HG03025 (cell line): Measurements from ENCODE around the gene MAP3K5.
"Not testable (repeated sequence)": the region's sequence is repeated elsewhere in the genome, so short reads cannot be mapped to it uniquely, and the experiment has no call there.

Experiments used
- ATAC-seq: cut with Tn5 transposase; IDR thresholded peaks from one replicate; pipeline ENCODE4 v1.9.1; 2021; ENCODE audit warnings: mild to moderate bottlenecking, moderate library complexity; ENCODE audit not compliant: unreplicated experiment, low FRiP score

The MAP3K5 gene

GRCh38 chr6:136693090-136693489 lies 99.2 kb downstream of the MAP3K5 start:
- ATAC-seq: no peak

GRCh38 chr6:136687894-136688293 lies 104.4 kb downstream of the MAP3K5 start:
- not testable (repeated sequence) for ATAC-seq

- no peak for ATAC-seq
Measured at GRCh38 chr6:136685540-136686108, 106.7 kb downstream of the MAP3K5 start.

- no peak for ATAC-seq
Measured at GRCh38 chr6:136684466-136684865, 107.8 kb downstream of the MAP3K5 start.

- no peak for ATAC-seq
Measured at GRCh38 chr6:136683209-136683941, 108.9 kb downstream of the MAP3K5 start.

- no peak for ATAC-seq
Measured at GRCh38 chr6:136682292-136682691, 110.0 kb downstream of the MAP3K5 start.

GRCh38 chr6:136677822-136678221 lies 114.5 kb downstream of the MAP3K5 start:
- no peak for ATAC-seq

- ATAC-seq: no peak
Measured at GRCh38 chr6:136677344-136677743, 114.9 kb downstream of the MAP3K5 start.

- no peak for ATAC-seq
Measured at GRCh38 chr6:136676075-136676474, 116.2 kb downstream of the MAP3K5 start.

- ATAC-seq: no peak
Measured at GRCh38 chr6:136673571-136673970, 118.7 kb downstream of the MAP3K5 start.

GRCh38 chr6:136672144-136672543 lies 120.1 kb downstream of the MAP3K5 start:
- ATAC-seq: no peak

GRCh38 chr6:136669299-136669699 lies 123.0 kb downstream of the MAP3K5 start:
- no peak for ATAC-seq

- ATAC-seq: no peak
Measured at GRCh38 chr6:136668571-136668970, 123.7 kb downstream of the MAP3K5 start.

- ATAC-seq: no peak
Measured at GRCh38 chr6:136666041-136666440, 126.2 kb downstream of the MAP3K5 start.

GRCh38 chr6:136662347-136663237 lies 129.7 kb downstream of the MAP3K5 start:
- no peak for ATAC-seq

- no peak for ATAC-seq
Measured at GRCh38 chr6:136660727-136661126, 131.6 kb downstream of the MAP3K5 start.

- ATAC-seq: no peak
Measured at GRCh38 chr6:136659991-136660499, 132.2 kb downstream of the MAP3K5 start.

GRCh38 chr6:136658711-136659110 lies 133.6 kb downstream of the MAP3K5 start:
- ATAC-seq: no peak

GRCh38 chr6:136657666-136658065 lies 134.6 kb downstream of the MAP3K5 start:
- no peak for ATAC-seq

- ATAC-seq: no peak
Measured at GRCh38 chr6:136656121-136656520, 136.2 kb downstream of the MAP3K5 start.
